GM20000 (cell line): ENCODE data around the gene KLK3.

Source experiments
- DNase-seq: peaks from one replicate; pipeline ENCODE4 v3.0.0; 2012; ENCODE audit warnings: low spot score
- TF ChIP-seq, protein P1 (sequence below): IDR thresholded peaks from 2 replicates; pipeline ENCODE4 v1.5.1; 2012; ENCODE audit warnings: mild to moderate bottlenecking, control low read depth; ENCODE audit errors: extremely low read depth, missing control alignments

The KLK3 gene

DNA sequence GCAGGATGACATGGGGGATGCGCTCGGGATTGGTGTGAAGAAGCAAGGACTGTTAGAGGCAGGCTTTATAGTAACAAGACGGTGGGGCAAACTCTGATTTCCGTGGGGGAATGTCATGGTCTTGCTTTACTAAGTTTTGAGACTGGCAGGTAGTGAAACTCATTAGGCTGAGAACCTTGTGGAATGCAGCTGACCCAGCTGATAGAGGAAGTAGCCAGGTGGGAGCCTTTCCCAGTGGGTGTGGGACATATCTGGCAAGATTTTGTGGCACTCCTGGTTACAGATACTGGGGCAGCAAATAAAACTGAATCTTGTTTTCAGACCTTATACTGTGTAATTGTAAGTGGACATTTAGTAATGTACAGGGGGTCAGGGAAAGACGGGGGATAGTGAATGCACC lies 25.5 kb downstream of the KLK3 start:
- TF ChIP-seq, protein P1, sequence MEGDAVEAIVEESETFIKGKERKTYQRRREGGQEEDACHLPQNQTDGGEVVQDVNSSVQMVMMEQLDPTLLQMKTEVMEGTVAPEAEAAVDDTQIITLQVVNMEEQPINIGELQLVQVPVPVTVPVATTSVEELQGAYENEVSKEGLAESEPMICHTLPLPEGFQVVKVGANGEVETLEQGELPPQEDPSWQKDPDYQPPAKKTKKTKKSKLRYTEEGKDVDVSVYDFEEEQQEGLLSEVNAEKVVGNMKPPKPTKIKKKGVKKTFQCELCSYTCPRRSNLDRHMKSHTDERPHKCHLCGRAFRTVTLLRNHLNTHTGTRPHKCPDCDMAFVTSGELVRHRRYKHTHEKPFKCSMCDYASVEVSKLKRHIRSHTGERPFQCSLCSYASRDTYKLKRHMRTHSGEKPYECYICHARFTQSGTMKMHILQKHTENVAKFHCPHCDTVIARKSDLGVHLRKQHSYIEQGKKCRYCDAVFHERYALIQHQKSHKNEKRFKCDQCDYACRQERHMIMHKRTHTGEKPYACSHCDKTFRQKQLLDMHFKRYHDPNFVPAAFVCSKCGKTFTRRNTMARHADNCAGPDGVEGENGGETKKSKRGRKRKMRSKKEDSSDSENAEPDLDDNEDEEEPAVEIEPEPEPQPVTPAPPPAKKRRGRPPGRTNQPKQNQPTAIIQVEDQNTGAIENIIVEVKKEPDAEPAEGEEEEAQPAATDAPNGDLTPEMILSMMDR = no peak
- DNase-seq = no peak

DNA sequence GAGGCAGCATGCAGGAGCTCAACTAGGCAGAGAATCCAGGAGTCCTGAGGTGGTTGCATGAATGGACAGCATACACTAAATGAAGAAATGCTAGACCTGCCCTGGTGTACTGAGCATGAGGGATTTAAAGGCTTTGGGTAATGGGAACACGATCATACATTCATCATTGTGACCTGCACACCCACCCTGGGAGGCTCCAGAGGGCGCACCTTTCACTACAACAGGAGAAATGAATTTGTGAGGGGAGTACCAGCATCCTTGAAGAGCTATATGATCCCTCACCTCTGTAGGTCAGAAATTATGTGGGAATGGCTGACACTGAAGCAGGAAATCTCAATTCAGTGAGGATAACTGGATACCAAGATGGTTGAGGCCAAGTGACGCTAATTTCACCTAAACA lies 27.5 kb downstream of the KLK3 start:
- TF ChIP-seq, protein P1 = no peak
- no peak for DNase-seq

DNA sequence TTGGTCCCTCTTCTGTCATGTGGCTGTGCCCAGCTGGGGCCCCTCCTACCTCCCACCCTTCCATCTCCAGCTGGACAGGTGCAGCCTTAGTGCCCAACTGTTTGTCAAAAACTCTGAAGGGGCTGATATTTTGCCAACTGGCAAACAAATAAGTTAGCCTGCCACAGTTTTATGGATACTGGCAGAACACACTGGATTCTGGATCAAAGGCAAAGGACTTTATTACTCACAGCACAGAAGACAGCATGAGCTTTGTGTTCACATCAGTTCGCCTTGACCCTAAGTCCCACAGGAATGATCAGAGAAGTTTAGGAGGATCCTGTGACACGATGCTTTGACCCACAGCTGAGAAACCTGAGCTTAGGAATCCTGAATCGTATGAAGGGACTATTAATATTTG lies 34.9 kb downstream of the KLK3 start:
- no peak for DNase-seq
- TF ChIP-seq, protein P1 = no peak

DNA sequence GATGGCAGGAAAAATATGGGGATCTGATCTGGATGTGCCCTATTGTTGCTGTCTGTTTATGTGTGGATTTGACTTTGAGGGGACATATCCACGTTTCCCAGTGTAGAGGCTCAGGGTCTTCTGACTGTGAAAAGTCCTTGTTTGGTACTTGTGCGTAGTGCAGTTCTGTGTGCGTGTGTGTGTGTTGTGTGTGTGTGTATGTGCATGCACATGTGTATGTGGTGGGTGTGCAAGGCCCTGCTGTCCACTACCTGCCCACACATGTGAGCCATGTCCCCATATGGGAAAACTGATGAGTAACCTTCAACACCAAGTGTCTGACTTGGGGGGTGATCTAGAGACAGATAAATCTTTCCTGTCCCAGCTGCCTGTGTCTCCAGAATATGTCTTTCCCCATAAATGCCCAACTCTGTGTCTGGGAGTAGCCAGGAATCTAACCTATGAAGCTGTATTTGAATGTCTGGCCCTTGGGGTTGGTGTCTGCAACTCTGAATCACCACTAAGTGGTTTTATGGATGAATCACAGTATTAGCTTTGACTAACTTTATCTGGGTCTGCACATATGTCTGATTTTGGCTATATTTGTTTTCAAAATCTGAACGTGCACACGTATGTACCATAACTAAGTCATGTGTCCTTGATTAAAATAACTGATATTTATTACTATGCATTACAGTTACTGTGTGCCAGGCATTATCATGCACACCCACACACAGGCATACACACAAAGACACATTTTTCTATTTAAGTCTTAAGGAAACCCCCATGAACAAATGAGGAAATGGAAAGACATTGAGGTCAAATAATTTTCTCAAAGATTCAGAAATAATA lies 35.9 kb downstream of the KLK3 start:
- TF ChIP-seq, protein P1 = no peak
- no peak for DNase-seq

DNA sequence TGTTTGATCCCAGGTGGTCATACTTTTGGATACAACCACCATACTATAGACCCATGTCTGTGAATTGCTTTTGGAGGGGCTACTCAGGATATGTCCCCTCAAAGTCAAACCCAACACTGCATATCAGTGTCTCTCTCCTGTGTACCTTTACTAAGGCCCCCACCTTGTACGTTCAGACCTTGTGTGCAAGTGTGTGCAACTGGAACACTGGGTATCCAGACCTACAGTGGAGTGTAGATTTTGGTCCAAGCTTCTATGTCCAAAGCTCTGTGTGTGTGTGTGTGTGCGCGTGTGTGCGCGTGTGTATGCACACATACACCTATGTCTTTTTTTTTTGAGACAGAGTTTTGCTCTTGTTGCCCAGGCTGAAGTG lies 36.5 kb downstream of the KLK3 start:
- TF ChIP-seq, protein P1 = no peak
- DNase-seq = no peak

DNA sequence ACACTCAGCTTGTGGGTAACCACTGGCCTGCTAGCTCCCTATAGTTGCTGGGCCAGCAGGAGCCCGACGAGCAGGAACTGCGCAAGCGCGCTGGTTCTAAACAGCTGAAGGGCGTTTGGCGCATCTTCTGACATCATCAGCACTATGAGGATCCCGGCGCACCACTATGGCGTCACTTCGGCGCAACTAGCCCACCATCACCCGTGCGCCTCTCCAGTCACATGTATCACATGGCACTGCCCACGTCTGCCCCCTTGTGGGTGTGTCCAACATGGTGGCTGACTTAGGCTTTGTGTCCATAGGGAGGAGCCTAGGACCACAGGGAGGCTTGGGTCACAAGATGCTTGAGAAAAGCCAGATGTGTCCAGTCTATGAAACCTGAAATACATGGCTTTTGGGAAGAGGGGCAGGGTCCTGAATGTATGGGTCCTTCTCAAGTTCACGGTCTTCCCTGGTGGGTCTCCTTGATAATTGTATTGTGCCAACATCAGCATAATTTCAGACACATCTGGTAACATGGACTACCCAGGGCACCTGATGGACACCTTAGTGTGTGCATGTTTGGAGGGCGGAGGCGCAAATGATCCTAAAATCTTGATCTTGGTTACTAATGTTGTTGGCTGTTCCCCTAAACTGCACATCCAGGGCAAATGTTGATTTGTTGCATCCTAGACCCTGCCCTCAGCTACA lies 38.5 kb downstream of the KLK3 start:
- no peak for DNase-seq

More for the DNA sequence above, 38.5 kb downstream of the KLK3 start:
- TF ChIP-seq, protein P1 = no peak
